Measurements from ENCODE around the gene METAP1D. TPM values are rescaled to one million over a fixed set of nuclear protein-coding genes. Genes with fewer than 3 reads are reported as not detected.

Gene METAP1D
- total and polyA plus RNA-seq, 2 of the 4 experiments (the other 2 are of a cell fraction) = 3.4 to 5.5 TPM

DNA sequence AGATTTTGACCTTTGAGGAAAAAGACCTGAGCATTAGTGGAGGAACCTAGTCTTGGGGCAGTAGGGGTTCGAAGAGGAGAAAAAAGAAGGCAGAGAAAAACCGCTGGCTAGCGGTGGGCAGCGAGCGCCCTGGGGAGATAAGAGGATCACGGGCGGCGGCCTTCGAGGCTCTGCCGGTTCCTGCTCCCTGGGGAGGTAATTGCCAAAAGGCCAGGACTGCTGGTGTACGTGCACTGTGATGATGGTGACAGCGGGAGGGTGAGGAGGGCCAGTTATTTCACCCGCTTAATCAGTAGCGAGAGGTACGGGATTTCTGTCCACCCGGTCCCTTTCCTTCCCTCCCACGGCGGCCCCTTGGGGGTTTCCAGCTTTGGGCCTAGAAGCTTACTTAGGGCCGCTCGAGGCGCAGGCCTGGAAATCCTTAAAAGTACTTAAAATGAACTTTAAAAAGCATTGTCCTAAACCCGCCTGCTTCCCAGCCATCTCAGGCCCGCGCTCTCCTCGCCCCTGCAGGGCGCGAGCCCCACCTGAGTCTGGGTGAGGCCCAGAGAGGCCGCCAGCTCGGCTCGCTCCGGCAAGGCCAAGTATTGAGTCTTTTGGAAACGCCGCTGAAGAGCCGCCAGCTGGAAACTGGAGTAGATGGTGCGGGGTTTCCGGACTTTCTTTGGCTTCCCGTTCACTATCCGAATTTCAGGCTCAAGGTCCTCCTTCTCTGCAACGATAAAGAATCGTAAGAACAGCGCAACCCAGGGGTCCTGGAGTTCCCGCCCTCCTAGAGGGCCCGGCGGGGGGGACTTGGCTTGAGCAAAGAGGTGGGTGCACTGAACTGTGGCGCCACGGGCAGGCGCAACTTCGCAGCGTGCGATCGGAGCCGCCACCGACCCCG is 101.4 kb downstream of the METAP1D start:
- no TSS peak for BruUV-seq (replicated peaks)

More for the DNA sequence above, 101.4 kb downstream of the METAP1D start:
- in situ Hi-C loops (cut with MboI; ENCODE audit: low sequenced_read_pairs) = no loop called here
- no peak overlapping the region for H3K14ac ChIP-seq (replicated peaks; ENCODE audit: low read depth, low read length)
- peaks cover 5% of the 10 kb centered on the region for H3K9me1 ChIP-seq (ENCODE audit: insufficient read depth, low read length)
- peak overlapping the region; percentile 95; the same call in 1 of the 2 replicates for H3K4me2 ChIP-seq (ENCODE audit: low read depth, low read length)
- peaks cover 14% of the 10 kb centered on the region for H3K4me1 ChIP-seq (ENCODE audit: control insufficient read depth, insufficient read depth, low read length)
- dilution Hi-C loops (cut with HindIII; ENCODE audit: low sequenced_read_pairs, unreplicated experiment) = no loop called here
- no peak overlapping the region for H3K23ac ChIP-seq (ENCODE audit: low read depth, low read length)
- no peak overlapping the region for H2BK120ac ChIP-seq (ENCODE audit: low read depth, low read length)
- CTCF ChIA-PET = interaction anchor here (0.6 to 0.7 kb wide), 2 partner anchors 289 to 359 kb away, joined by 3 to 4 read pairs; no protein-coding TSS in a partner anchor
- no peaks in the 10 kb centered on the region; the same call in 1 of the 2 replicates for H4K20me1 ChIP-seq (ENCODE audit: insufficient read depth, low read length)
- peak overlapping the region; percentile 37 for H2AK9ac ChIP-seq (replicated peaks; ENCODE audit: low read depth, low read length, poor library complexity)
- no peaks in the 10 kb centered on the region for H3K79me1 ChIP-seq (ENCODE audit: low read depth in 1 of 2, low read length in 2 of 2)
- WGBS, 2 experiments (ENCODE audit: extremely low coverage in 2 of 2, insufficient read length in 1 of 2) = 42% methylated on average over 24 of the region's 54 CpGs; no CpG with 5 or more reads in 1 of the 2 experiments
- H3K9me3 ChIP-seq (ENCODE audit: control insufficient read depth, insufficient read depth, low read length) = no peaks in the 10 kb centered on the region
- no peak for ATAC-seq (ENCODE audit: low read depth)
- no peak overlapping the region; the same call in 1 of the 2 replicates for H3K9ac ChIP-seq (ENCODE audit: low read depth, low read length)
- no peak overlapping the region for H2AK5ac ChIP-seq (ENCODE audit: low read depth, low read length)
- TF ChIP-seq, protein P1, sequence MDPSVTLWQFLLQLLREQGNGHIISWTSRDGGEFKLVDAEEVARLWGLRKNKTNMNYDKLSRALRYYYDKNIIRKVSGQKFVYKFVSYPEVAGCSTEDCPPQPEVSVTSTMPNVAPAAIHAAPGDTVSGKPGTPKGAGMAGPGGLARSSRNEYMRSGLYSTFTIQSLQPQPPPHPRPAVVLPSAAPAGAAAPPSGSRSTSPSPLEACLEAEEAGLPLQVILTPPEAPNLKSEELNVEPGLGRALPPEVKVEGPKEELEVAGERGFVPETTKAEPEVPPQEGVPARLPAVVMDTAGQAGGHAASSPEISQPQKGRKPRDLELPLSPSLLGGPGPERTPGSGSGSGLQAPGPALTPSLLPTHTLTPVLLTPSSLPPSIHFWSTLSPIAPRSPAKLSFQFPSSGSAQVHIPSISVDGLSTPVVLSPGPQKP (IDR thresholded peaks at IDR 0.05; ENCODE audit: borderline replicate concordance, low read depth, low read length) = no peak
- no peak for TF ChIP-seq MAZ (IDR thresholded peaks at IDR 0.05; ENCODE audit: borderline replicate concordance, low read depth, low read length)
- TF ChIP-seq FOS (IDR thresholded peaks at IDR 0.05; ENCODE audit: low read depth, low read length) = no peak
- TF ChIP-seq CEBPB (IDR thresholded peaks at IDR 0.05; ENCODE audit: low read depth, low read length) = no peak
- TF ChIP-seq RAD21 (IDR thresholded peaks at IDR 0.05; ENCODE audit: low read length) = no peak
- TF ChIP-seq RCOR1 (IDR thresholded peaks at IDR 0.05; ENCODE audit: insufficient replicate concordance, low read length) = no peak
- no peak for TF ChIP-seq MXI1 (IDR thresholded peaks at IDR 0.05; ENCODE audit: borderline replicate concordance, low read depth, low read length)
- POLR2A ChIA-PET (ENCODE audit: unreplicated experiment) = no interaction called here
- no peak for DNase-seq
- H4K5ac ChIP-seq (ENCODE audit: low read depth, low read length) = no peak overlapping the region
- no peak overlapping the region for H2BK20ac ChIP-seq (ENCODE audit: low read depth, low read length)
- no peaks in the 10 kb centered on the region; the same call in 1 of the 2 replicates for H3K27me3 ChIP-seq (ENCODE audit: control insufficient read depth, insufficient read depth, low read length)
- intact Hi-C loops (cut with micrococcal nuclease) = loop anchor here (5.0 kb wide), 1 partner anchor 366 kb away; no protein-coding TSS in a partner anchor
- no peak overlapping the region for H4K8ac ChIP-seq (ENCODE audit: low read depth in 2 of 2, low read length in 2 of 2)
- H2AFZ ChIP-seq (replicated peaks; ENCODE audit: low read length, poor library complexity) = peak overlapping the region; percentile 90
- H4K91ac ChIP-seq (ENCODE audit: insufficient read depth, low read depth, low read length) = no peak overlapping the region
- no peak overlapping the region for H2BK5ac ChIP-seq (ENCODE audit: low read depth, low read length, poor library complexity, severe bottlenecking)
- H3K4me3 ChIP-seq (ENCODE audit: insufficient read depth, low read depth, low read length) = peak overlapping the region; percentile 54
- no peak overlapping the region for H3K27ac ChIP-seq (ENCODE audit: insufficient read depth, low read length)
- no peak overlapping the region for H2BK15ac ChIP-seq (ENCODE audit: low read depth, low read length)
- no peak overlapping the region for H3K56ac ChIP-seq (ENCODE audit: extremely low read depth, insufficient read depth, low read length)
- H3K36me3 ChIP-seq (ENCODE audit: control insufficient read depth, insufficient read depth, low read length) = no peaks in the 10 kb centered on the region
- H3K4ac ChIP-seq (ENCODE audit: low read depth, low read length) = no peak overlapping the region
- H3K18ac ChIP-seq (ENCODE audit: low read depth, low read length) = no peak overlapping the region
